Common myeloid progenitor, CD34-positive (primary cell): ENCODE results near the gene ANKS1A.

Source experiments
- CTCF ChIA-PET: fragments of 350-600 bp; sonication (Branson Sonifier 250); formaldehyde crosslinking; loops from one replicate; lab custom pipeline; 2021; ENCODE audit warnings: antibody characterized with exemption; lab: Charles Lee
- POLR2A ChIA-PET: fragments of 350-600 bp; sonication (Branson Sonifier 250); formaldehyde crosslinking; loops from one replicate; lab custom pipeline; 2021; ENCODE audit warnings: antibody characterized with exemption; lab: Charles Lee
- DNase-seq, 3 donors: peaks; one replicate each; pipeline versions ENCODE4 v3.0.0 to v3.0.0-alpha.2; 2013
- H3K27ac ChIP-seq, 2 experiments: 1 replicate in 1 of 2; 2 replicates in 1 of 2; pipeline ENCODE4 v1.7.0; 2013; ENCODE audit warnings: inconsistent platforms in 2 of 2, low read length in 2 of 2, mild to moderate bottlenecking in 2 of 2, low read depth in 1 of 2, moderate library complexity in 1 of 2; ENCODE audit not compliant: severe bottlenecking in 2 of 2, insufficient read depth in 1 of 2, poor library complexity in 1 of 2
- H3K27me3 ChIP-seq, 5 experiments: replicated peaks in 2 of 5; 1 replicate in 3 of 5; 2 replicates in 2 of 5; pipeline versions ENCODE4 v1.6.1 to v1.7.0; 2013; ENCODE audit warnings: low read length in 4 of 5, mild to moderate bottlenecking in 2 of 5, moderate library complexity in 2 of 5, inconsistent platforms in 1 of 5; ENCODE audit not compliant: insufficient read depth in 5 of 5, control insufficient read depth in 4 of 5
- H3K36me3 ChIP-seq, 4 experiments: 1 replicate in 2 of 4; 2 replicates in 2 of 4; pipeline versions ENCODE4 v1.6.1 to v1.7.0; 2013; ENCODE audit warnings: low read length in 3 of 4, control low read depth in 1 of 4, mild to moderate bottlenecking in 1 of 4; ENCODE audit not compliant: control insufficient read depth in 4 of 4, insufficient read depth in 4 of 4
- H3K4me1 ChIP-seq, 4 experiments: 1 replicate in 3 of 4; 2 replicates in 1 of 4; pipeline versions ENCODE4 v1.6.1 to v1.7.1; 2013; ENCODE audit warnings: low read length in 3 of 4, mild to moderate bottlenecking in 3 of 4, control low read depth in 1 of 4, inconsistent platforms in 1 of 4, moderate library complexity in 1 of 4; ENCODE audit not compliant: control insufficient read depth in 4 of 4, insufficient read depth in 4 of 4; ENCODE audit errors: control extremely low read depth in 1 of 4
- H3K4me3 ChIP-seq, 7 experiments: 1 replicate in 4 of 7; 2 replicates in 3 of 7; pipeline versions ENCODE4 v1.5.1 to v1.7.0; 2013; ENCODE audit warnings: mild to moderate bottlenecking in 7 of 7, low read length in 6 of 7, moderate library complexity in 6 of 7, inconsistent platforms in 2 of 7, low read depth in 2 of 7, control low read depth in 1 of 7; ENCODE audit not compliant: insufficient read depth in 4 of 7, control insufficient read depth in 1 of 7; ENCODE audit errors: extremely low read depth in 1 of 7
- H3K9me3 ChIP-seq, 5 experiments: 1 replicate in 4 of 5; 2 replicates in 1 of 5; pipeline versions ENCODE4 v1.6.1 to v1.7.1; 2013; ENCODE audit warnings: low read length in 4 of 5, mild to moderate bottlenecking in 2 of 5, inconsistent platforms in 1 of 5, low read depth in 1 of 5, moderate library complexity in 1 of 5; ENCODE audit not compliant: control insufficient read depth in 4 of 5, insufficient read depth in 2 of 5; ENCODE audit errors: control extremely low read depth in 1 of 5
- WGBS: methylation state at CpG from one replicate; pipeline ENCODE4 v1.1.5; 2013; ENCODE audit not compliant: insufficient coverage; 5-methylcytosine and 5-hydroxymethylcytosine counted together

The ANKS1A gene

GRCh38 chr6:34871853-34872252 lies 17.2 kb upstream of the ANKS1A start:
- no peaks in the 10 kb centered on the region for H3K4me1 ChIP-seq
- WGBS, result 95% methylated on average over 4 of the region's 4 CpGs
- CTCF ChIA-PET, result interaction anchor here (0.8 to 1.6 kb wide), 3 partner anchors 10 to 16 kb away, joined by 3 to 5 read pairs (median 4); no protein-coding TSS in a partner anchor
- POLR2A ChIA-PET, result interaction anchor here (1.7 kb wide), 1 partner anchor 16 kb away, joined by 5 read pairs; the partner anchor contains the start of gene TAF11
- H3K27me3 ChIP-seq, result no peaks in the 10 kb centered on the region
- no peak for DNase-seq
- H3K4me3 ChIP-seq, result no peak overlapping the region
- peaks cover 35 to 86% (median 63%) of the 10 kb centered on the region in 4 experiments for H3K36me3 ChIP-seq
- H3K27ac ChIP-seq, result no peak overlapping the region
- H3K9me3 ChIP-seq, result no peaks in the 10 kb centered on the region

GRCh38 chr6:34872332-34872731 lies 16.7 kb upstream of the ANKS1A start:
- no peaks in the 10 kb centered on the region for H3K9me3 ChIP-seq
- no peak for DNase-seq
- ChIA-PET CTCF (interaction anchor here (0.5 to 1.6 kb wide), 4 partner anchors 9 to 245 kb away, joined by 3 to 5 read pairs (median 4); no protein-coding TSS in a partner anchor), POLR2A (interaction anchor here (1.7 kb wide), 1 partner anchor 15 kb away, joined by 5 read pairs; the partner anchor contains the start of gene TAF11)
- H3K27me3 ChIP-seq, result no peaks in the 10 kb centered on the region
- H3K4me1 ChIP-seq, result no peaks in the 10 kb centered on the region
- H3K4me3 ChIP-seq, result no peak overlapping the region
- H3K27ac ChIP-seq, result no peak overlapping the region
- H3K36me3 ChIP-seq, result peaks cover 36 to 87% (median 63%) of the 10 kb centered on the region in 4 experiments
- WGBS, result 100% methylated on average over 1 of the region's 1 CpG

- no peaks in the 10 kb centered on the region for H3K27me3 ChIP-seq
Observed at GRCh38 chr6:34875292-34876213, 13.5 kb upstream of the ANKS1A start.

GRCh38 chr6:34876472-34876871 lies 12.6 kb upstream of the ANKS1A start:
- DNase-seq, result no peak
- ChIA-PET POLR2A (no interaction called here), CTCF (no interaction called here)
- no peaks in the 10 kb centered on the region for H3K9me3 ChIP-seq
- no peak overlapping the region for H3K4me3 ChIP-seq
- no peaks in the 10 kb centered on the region for H3K4me1 ChIP-seq
- no peak overlapping the region for H3K27ac ChIP-seq
- no CpG with 5 or more reads among the region's 3 CpGs for WGBS
- H3K36me3 ChIP-seq, result peaks cover 33 to 83% (median 66%) of the 10 kb centered on the region in 4 experiments
- no peaks in the 10 kb centered on the region for H3K27me3 ChIP-seq

More at GRCh38 chr6:34875292-34876213, 13.5 kb upstream of the ANKS1A start:
- Histone ChIP-seq H3K27ac (no peak overlapping the region), H3K4me3 (no peak overlapping the region), H3K4me1 (no peaks in the 10 kb centered on the region), H3K9me3 (no peaks in the 10 kb centered on the region), H3K36me3 (peaks cover 38 to 92% (median 71%) of the 10 kb centered on the region in 4 experiments)
- ChIA-PET POLR2A (no interaction called here), CTCF (interaction anchor here (0.5 to 1.3 kb wide), 3 partner anchors 8 to 116 kb away, joined by 3 to 4 read pairs (median 3); no protein-coding TSS in a partner anchor)
- WGBS, result 100% methylated on average over 2 of the region's 4 CpGs
- DNase-seq, result no peak

GRCh38 chr6:34877259-34877658 lies 11.8 kb upstream of the ANKS1A start:
- Histone ChIP-seq H3K36me3 (peaks cover 32 to 75% (median 58%) of the 10 kb centered on the region in 4 experiments), H3K4me3 (no peak overlapping the region), H3K27me3 (no peaks in the 10 kb centered on the region), H3K9me3 (no peaks in the 10 kb centered on the region), H3K4me1 (no peaks in the 10 kb centered on the region), H3K27ac (no peak overlapping the region)
- ChIA-PET POLR2A (no interaction called here), CTCF (no interaction called here)
- no CpG with 5 or more reads among the region's 1 CpG for WGBS
- no peak for DNase-seq

GRCh38 chr6:34877869-34878485 lies 11.1 kb upstream of the ANKS1A start:
- Histone ChIP-seq H3K27ac (no peak overlapping the region), H3K4me1 (no peaks in the 10 kb centered on the region), H3K4me3 (no peak overlapping the region), H3K9me3 (no peaks in the 10 kb centered on the region), H3K36me3 (peaks cover 27 to 69% (median 52%) of the 10 kb centered on the region in 4 experiments), H3K27me3 (no peaks in the 10 kb centered on the region)
- ChIA-PET CTCF (no interaction called here), POLR2A (no interaction called here)
- no peak for DNase-seq
- 96% methylated on average over 4 of the region's 5 CpGs for WGBS
